Putamen (tissue), 1 donor: ENCODE measurements around the gene FAIM.
"Not testable (repeated sequence)": the region's sequence is repeated elsewhere in the genome, so short reads cannot be mapped to it uniquely, and the experiment has no call there.

Experiments used
- DNase-seq: peaks from one replicate; pipeline ENCODE4 v3.0.0-alpha.2; 2016; ENCODE audit warnings: low spot score

Gene FAIM

GRCh38 chr3:138680974-138681373, 72.4 kb downstream of the FAIM start:
- not testable (repeated sequence) for DNase-seq

GRCh38 chr3:138681463-138682220, 73.1 kb downstream of the FAIM start:
- DNase-seq, result no peak

- no peak for DNase-seq
These were observed 74.1 kb downstream of the FAIM start for GRCh38 chr3:138682648-138683047.
